ENCODE measurements around the gene NMD3.

Gene NMD3

GRCh38 chr3:161199926-161200325 is 21.2 kb upstream of the NMD3 start:
- H3K36me3 ChIP-seq (ENCODE audit: low read length), result no peaks in the 10 kb centered on the region
- H3K4me2 ChIP-seq (ENCODE audit: low read depth, low read length, poor library complexity, severe bottlenecking), result no peak overlapping the region
- H3K4me3 ChIP-seq (ENCODE audit: insufficient read depth, low read length, poor library complexity, severe bottlenecking), result no peak overlapping the region
- no peaks in the 10 kb centered on the region for H4K20me1 ChIP-seq (ENCODE audit: low read depth, low read length)
- H3F3A ChIP-seq (ENCODE audit: insufficient read depth), result no peaks in the 10 kb centered on the region
- no peak overlapping the region for H2AFZ ChIP-seq (ENCODE audit: low read depth, low read length, severe bottlenecking)
- no peaks in the 10 kb centered on the region for H3K79me2 ChIP-seq (ENCODE audit: insufficient read depth, low read length)
- H3K9me3 ChIP-seq (ENCODE audit: insufficient read depth, low read length), result no peaks in the 10 kb centered on the region
- TF ChIP-seq EZH2phosphoT487 (conservative IDR thresholded peaks at IDR 0.05; ENCODE audit: low read length) (no peak), CTCF (IDR thresholded peaks at IDR 0.05; ENCODE audit: insufficient read depth, low read length, poor library complexity, severe bottlenecking) (no peak)
- no peak overlapping the region for H3K27ac ChIP-seq (ENCODE audit: low read depth, low read length)
- no peaks in the 10 kb centered on the region for H3K27me3 ChIP-seq (ENCODE audit: low read length)
- H3K9me2 ChIP-seq (replicated peaks; ENCODE audit: insufficient read depth, low read length), result no peaks in the 10 kb centered on the region
- H3K9ac ChIP-seq (ENCODE audit: low read length), result no peak overlapping the region

GRCh38 chr3:161203485-161204098 is 17.5 kb upstream of the NMD3 start:
- Histone ChIP-seq H3K9ac (ENCODE audit: low read length) (no peak overlapping the region), H3K79me2 (ENCODE audit: insufficient read depth, low read length) (no peaks in the 10 kb centered on the region), H4K20me1 (ENCODE audit: low read depth, low read length) (no peaks in the 10 kb centered on the region), H3K27me3 (ENCODE audit: low read length) (no peaks in the 10 kb centered on the region), H3K4me2 (ENCODE audit: low read depth, low read length, poor library complexity, severe bottlenecking) (no peak overlapping the region), H3K9me2 (replicated peaks; ENCODE audit: insufficient read depth, low read length) (no peaks in the 10 kb centered on the region), H3K27ac (ENCODE audit: low read depth, low read length) (no peak overlapping the region), H3F3A (ENCODE audit: insufficient read depth) (no peaks in the 10 kb centered on the region), H2AFZ (ENCODE audit: low read depth, low read length, severe bottlenecking) (no peak overlapping the region), H3K36me3 (ENCODE audit: low read length) (no peaks in the 10 kb centered on the region), H3K4me3 (ENCODE audit: insufficient read depth, low read length, poor library complexity, severe bottlenecking) (no peak overlapping the region), H3K9me3 (ENCODE audit: insufficient read depth, low read length) (no peaks in the 10 kb centered on the region)
- no peak for TF ChIP-seq EZH2phosphoT487 (conservative IDR thresholded peaks at IDR 0.05; ENCODE audit: low read length)
- TF ChIP-seq CTCF (IDR thresholded peaks at IDR 0.05; ENCODE audit: insufficient read depth, low read length, poor library complexity, severe bottlenecking), result no peak

- Histone ChIP-seq H3K9me2 (replicated peaks; ENCODE audit: insufficient read depth, low read length) (no peaks in the 10 kb centered on the region), H4K20me1 (ENCODE audit: low read depth, low read length) (no peaks in the 10 kb centered on the region), H3K9ac (ENCODE audit: low read length) (no peak overlapping the region), H3K36me3 (ENCODE audit: low read length) (no peaks in the 10 kb centered on the region), H2AFZ (ENCODE audit: low read depth, low read length, severe bottlenecking) (no peak overlapping the region), H3K4me3 (ENCODE audit: insufficient read depth, low read length, poor library complexity, severe bottlenecking) (no peak overlapping the region), H3K27ac (ENCODE audit: low read depth, low read length) (no peak overlapping the region), H3K27me3 (ENCODE audit: low read length) (no peaks in the 10 kb centered on the region), H3K79me2 (ENCODE audit: insufficient read depth, low read length) (no peaks in the 10 kb centered on the region), H3K4me2 (ENCODE audit: low read depth, low read length, poor library complexity, severe bottlenecking) (no peak overlapping the region), H3F3A (ENCODE audit: insufficient read depth) (no peaks in the 10 kb centered on the region), H3K9me3 (ENCODE audit: insufficient read depth, low read length) (no peaks in the 10 kb centered on the region)
- TF ChIP-seq CTCF (IDR thresholded peaks at IDR 0.05; ENCODE audit: insufficient read depth, low read length, poor library complexity, severe bottlenecking) (no peak), EZH2phosphoT487 (conservative IDR thresholded peaks at IDR 0.05; ENCODE audit: low read length) (no peak)
Measured at GRCh38 chr3:161208931-161209330, 12.2 kb upstream of the NMD3 start.
